Mucosa of descending colon (tissue), 3 donors: ENCODE measurements around the gene CXXC5. TPM values are rescaled to one million over a fixed set of nuclear protein-coding genes. Genes with fewer than 3 reads are reported as not detected.
A peak's percentile ranks its signal among the peaks of the same experiment; 100 is the strongest.
"Not testable (repeated sequence)": the region's sequence is repeated elsewhere in the genome, so short reads cannot be mapped to it uniquely, and the experiment has no call there.

Experiments
- ATAC-seq: fragments of 200-7000 bp; cut with Tn5 transposase; one replicate; pipeline ENCODE4 v1.9.1; 2020; ENCODE audit warnings: mild to moderate bottlenecking, moderate library complexity
- DNase-seq, 3 donors: peaks; one replicate each; pipeline ENCODE4 v3.0.0-alpha.2; 2020
- H3K36me3 ChIP-seq: fragments of 200-600 bp; one replicate; pipeline ENCODE4 v1.8.0; 2021; ENCODE audit warnings: low read depth, mild to moderate bottlenecking
- H3K4me1 ChIP-seq: fragments of 200-600 bp; one replicate; pipeline ENCODE4 v1.8.0; 2021; ENCODE audit warnings: low read depth, mild to moderate bottlenecking
- H3K4me3 ChIP-seq: fragments of 200-600 bp; one replicate; pipeline ENCODE4 v1.8.0; 2021; ENCODE audit warnings: mild to moderate bottlenecking
- H3K9me3 ChIP-seq: fragments of 200-600 bp; one replicate; pipeline ENCODE4 v1.8.0; 2021; ENCODE audit warnings: mild to moderate bottlenecking
- intact Hi-C, 2 donors: fragments of 100-400 bp; cut with DNase I in 1 of 2; cut with micrococcal nuclease in 1 of 2; formaldehyde crosslinking; loops; one replicate each; pipeline versions ENCODE4 v1.11.0 to v1.11.1; 2022; cut with DNase I, micrococcal nuclease
- total RNA-seq, 3 donors: library from RNA; stranded (reverse); fragmentation: NEBNext Ultra II Directional in 2 of 3; extraction: Animal tissue kit (Norgen Biotek cat#: 25700) in 2 of 3; gene quantifications; one replicate each; pipeline versions ENCODE4 v1.2.1 to v1.2.4, GENCODE V29; 2021 to 2023
- TF ChIP-seq, protein P1 (sequence below): fragments of 200-600 bp; IDR thresholded peaks from one replicate; pipeline ENCODE4 v1.8.0; 2022; ENCODE audit warnings: antibody characterized with exemption, mild to moderate bottlenecking
- donor health status: DM: no; HTN: no; CAD: no; lungs with moderate emphysema.
- donor health status: DM: no; HTN: no; CAD: no.
- donor health status: DM: no; HTN: yes; CAD: no.

Gene CXXC5
- total RNA-seq, 3 donors from 2014 or later: 28.1 to 31.0 (median 28.3) TPM

- Histone ChIP-seq H3K4me1 (no peaks in the 10 kb centered on the region), H3K4me3 (no peak overlapping the region), H3K9me3 (no peaks in the 10 kb centered on the region), H3K36me3 (no peaks in the 10 kb centered on the region)
- TF ChIP-seq, protein P1, sequence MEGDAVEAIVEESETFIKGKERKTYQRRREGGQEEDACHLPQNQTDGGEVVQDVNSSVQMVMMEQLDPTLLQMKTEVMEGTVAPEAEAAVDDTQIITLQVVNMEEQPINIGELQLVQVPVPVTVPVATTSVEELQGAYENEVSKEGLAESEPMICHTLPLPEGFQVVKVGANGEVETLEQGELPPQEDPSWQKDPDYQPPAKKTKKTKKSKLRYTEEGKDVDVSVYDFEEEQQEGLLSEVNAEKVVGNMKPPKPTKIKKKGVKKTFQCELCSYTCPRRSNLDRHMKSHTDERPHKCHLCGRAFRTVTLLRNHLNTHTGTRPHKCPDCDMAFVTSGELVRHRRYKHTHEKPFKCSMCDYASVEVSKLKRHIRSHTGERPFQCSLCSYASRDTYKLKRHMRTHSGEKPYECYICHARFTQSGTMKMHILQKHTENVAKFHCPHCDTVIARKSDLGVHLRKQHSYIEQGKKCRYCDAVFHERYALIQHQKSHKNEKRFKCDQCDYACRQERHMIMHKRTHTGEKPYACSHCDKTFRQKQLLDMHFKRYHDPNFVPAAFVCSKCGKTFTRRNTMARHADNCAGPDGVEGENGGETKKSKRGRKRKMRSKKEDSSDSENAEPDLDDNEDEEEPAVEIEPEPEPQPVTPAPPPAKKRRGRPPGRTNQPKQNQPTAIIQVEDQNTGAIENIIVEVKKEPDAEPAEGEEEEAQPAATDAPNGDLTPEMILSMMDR: no peak
- intact Hi-C loops: no loop called here
- ATAC-seq (no peak), DNase-seq (no peak)
Observed at GRCh38 chr5:139723986-139724587, 75.9 kb downstream of the CXXC5 start.

- intact Hi-C loops: no loop called here
- DNase-seq: peak in 1 of 3 donors; percentile 62
- Histone ChIP-seq H3K9me3 (no peaks in the 10 kb centered on the region), H3K4me3 (no peak overlapping the region), H3K4me1 (no peaks in the 10 kb centered on the region), H3K36me3 (no peaks in the 10 kb centered on the region)
- ATAC-seq: peak; percentile 59
- TF ChIP-seq, protein P1: no peak
Observed at GRCh38 chr5:139725073-139725830, 77.1 kb downstream of the CXXC5 start.

DNA sequence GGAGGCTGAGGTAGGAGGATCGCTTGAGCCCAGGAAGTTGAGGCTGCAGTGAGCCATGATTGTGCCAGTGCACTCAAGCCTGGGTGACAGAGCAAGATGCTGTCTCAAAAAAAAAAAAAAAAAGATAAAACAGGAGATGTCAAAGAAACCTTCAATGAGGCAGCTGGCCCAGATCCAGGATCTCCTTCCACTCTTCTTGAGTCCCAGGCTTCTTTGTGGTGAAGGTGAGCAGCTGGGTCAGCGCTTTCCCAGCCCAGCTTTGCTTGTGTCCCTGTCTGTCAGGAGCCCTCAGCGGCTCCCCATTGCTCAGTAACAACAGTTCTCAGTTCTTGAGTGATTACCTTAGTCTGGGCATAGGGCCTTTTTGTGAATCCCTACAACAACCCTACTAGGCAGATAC is 78.1 kb downstream of the CXXC5 start:
- intact Hi-C loops: no loop called here
- Histone ChIP-seq H3K9me3 (no peaks in the 10 kb centered on the region), H3K4me3 (no peak overlapping the region), H3K36me3 (no peaks in the 10 kb centered on the region), H3K4me1 (no peaks in the 10 kb centered on the region)
- TF ChIP-seq, protein P1: no peak
- DNase-seq: no peak
- no peak for ATAC-seq

- H3K4me1 ChIP-seq, intact Hi-C loops, DNase-seq, ATAC-seq, H3K4me3 ChIP-seq, H3K9me3 ChIP-seq, H3K36me3 ChIP-seq: not testable (repeated sequence)
Observed at GRCh38 chr5:139727615-139728014, 79.5 kb downstream of the CXXC5 start.

DNA sequence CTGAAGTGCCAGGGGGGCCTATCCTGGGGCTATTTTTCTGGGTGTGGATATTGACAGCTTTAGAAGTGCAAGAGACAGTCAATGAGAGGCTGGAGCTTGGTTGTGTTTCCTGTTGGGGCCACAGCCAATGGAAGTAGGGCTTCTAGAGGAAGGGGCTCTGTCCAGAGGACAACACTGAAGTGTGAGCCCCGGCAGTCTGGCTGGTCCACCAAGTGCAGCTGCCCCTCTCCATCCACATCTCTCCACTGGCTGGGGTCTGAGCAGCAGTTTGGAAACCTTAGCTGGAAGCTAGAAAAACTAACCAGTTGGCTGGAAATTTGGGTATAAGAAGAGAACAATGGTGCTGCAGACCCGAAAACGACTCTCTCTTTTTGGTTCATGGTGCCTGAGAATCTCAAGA is 83.1 kb downstream of the CXXC5 start:
- Histone ChIP-seq H3K36me3 (no peaks in the 10 kb centered on the region), H3K9me3 (no peaks in the 10 kb centered on the region), H3K4me1 (no peaks in the 10 kb centered on the region), H3K4me3 (no peak overlapping the region)
- TF ChIP-seq, protein P1: no peak
- intact Hi-C loops: no loop called here
- DNase-seq: no peak
- no peak for ATAC-seq

GRCh38 chr5:139732019-139732418 is 83.9 kb downstream of the CXXC5 start:
- TF ChIP-seq, protein P1: no peak
- H3K9me3 ChIP-seq: no peaks in the 10 kb centered on the region
- H3K4me1 ChIP-seq: no peaks in the 10 kb centered on the region
- no peaks in the 10 kb centered on the region for H3K36me3 ChIP-seq
- intact Hi-C loops: no loop called here
- H3K4me3 ChIP-seq: no peak overlapping the region
- ATAC-seq (no peak), DNase-seq (no peak)
